HG03095 (cell line): ENCODE data around the gene SLC48A1.

Experiments used
- ATAC-seq: cut with Tn5 transposase; IDR thresholded peaks from one replicate; pipeline ENCODE4 v1.9.1; 2021; ENCODE audit warnings: moderate library complexity; ENCODE audit not compliant: unreplicated experiment

The SLC48A1 gene

DNA sequence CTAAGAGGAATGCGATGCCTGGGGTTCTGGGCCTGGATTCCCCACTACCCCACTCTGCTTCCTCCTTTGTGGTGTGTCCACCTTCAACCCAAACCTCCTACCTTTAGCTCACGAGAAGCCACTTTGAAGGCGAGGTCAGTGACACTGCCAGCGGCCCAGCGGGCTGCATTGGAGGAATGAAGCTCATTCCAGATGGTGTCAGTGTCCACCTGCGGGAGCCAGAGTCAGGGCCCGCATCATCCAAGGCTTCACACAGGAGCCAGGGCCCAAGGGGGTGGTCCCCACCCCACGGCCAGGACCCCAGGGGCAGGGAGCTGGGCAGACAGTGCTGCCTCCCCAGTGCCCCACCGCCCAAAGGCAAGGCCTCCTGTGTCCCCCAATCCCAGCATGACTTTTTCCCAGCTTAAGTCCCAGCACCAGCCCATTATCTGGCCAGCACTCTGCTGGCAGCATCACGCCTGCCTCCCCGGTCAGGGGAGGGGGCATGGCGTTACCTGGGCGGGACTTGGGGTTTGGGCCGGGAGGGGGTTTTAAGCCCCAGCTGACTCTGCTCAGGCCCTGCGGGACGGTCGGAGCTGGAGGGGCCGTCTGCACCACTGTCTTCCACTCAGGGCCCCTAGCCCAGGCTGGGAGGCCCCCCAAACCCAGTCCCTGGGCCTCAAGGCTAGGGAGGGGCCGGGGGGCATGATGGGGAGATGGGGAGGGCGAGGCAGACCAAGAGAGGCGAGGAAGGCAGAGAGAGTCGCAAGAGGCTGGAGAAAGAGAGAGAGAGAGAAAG lies 16.9 kb downstream of the SLC48A1 start:
- no peak for ATAC-seq

DNA sequence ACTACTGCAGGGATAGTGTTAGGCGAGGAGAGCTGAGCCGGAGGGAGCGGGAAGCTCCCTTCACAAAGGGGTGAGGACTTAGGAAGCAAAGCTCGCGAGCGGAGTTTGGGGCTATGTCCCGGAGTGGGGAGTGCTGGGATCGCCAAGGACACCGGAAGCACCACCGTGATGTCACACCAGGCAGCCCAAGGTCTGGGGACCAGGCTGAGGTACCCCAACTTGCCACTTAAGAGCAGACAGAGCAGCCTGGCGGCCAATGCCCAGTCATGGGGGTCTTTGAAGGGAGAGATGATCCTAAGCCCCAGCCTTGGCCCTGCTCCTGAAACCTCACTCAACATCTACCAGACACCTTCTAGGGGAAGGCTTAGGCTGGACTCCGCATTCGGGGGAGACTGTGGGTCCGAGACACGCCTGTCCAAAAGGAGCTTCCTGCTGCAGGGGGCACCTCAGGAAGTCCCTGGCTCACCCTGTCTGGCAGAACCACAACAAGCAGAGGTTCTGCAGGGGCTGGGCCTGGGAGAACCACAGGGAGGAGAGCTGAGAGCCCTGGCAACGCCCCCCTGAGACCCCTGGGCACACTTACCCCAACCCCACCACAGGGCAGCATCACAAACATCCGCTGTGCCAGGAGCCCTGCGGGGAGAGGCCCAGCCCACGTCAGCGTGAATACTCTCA lies 17.8 kb downstream of the SLC48A1 start:
- no peak for ATAC-seq

DNA sequence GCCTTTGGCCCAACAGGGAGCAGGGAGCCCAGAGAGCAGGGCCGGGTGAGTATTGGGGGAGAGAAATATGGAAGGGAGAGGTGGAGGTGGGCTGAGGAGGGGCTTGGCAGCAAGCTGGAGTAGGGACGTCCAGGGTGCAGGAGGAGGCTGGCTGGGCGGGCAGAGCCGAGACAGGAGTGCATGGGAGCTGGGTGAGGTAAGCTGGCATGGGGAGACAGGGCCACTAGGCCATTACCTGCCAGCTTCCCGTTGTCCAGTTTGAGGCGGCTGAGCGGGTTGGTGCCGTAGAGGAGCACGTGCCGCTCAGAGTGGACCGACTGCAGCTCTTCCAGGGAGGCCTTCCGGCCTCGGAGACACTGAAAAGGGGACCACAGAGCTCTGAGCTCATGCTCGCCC lies 18.3 kb downstream of the SLC48A1 start:
- no peak for ATAC-seq

DNA sequence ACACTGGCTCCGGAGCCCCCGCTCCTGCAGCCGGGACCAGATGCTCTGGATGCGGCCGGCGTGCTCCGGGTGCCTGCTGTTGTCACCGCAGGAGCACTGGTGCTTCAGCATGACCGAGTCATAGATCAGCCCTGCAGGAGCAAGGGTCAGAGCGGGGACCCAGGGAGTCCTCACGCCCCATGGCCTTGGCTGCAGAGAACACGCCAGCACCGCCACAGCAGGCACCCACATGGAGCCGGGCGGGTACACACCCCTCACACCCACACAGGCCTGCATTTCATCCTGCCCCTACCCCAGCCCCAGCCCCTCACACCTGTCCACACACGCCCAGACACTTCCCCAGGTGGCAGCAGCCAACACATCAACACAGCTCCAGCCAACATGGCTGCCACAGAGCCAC lies 18.8 kb downstream of the SLC48A1 start:
- ATAC-seq: no peak

DNA sequence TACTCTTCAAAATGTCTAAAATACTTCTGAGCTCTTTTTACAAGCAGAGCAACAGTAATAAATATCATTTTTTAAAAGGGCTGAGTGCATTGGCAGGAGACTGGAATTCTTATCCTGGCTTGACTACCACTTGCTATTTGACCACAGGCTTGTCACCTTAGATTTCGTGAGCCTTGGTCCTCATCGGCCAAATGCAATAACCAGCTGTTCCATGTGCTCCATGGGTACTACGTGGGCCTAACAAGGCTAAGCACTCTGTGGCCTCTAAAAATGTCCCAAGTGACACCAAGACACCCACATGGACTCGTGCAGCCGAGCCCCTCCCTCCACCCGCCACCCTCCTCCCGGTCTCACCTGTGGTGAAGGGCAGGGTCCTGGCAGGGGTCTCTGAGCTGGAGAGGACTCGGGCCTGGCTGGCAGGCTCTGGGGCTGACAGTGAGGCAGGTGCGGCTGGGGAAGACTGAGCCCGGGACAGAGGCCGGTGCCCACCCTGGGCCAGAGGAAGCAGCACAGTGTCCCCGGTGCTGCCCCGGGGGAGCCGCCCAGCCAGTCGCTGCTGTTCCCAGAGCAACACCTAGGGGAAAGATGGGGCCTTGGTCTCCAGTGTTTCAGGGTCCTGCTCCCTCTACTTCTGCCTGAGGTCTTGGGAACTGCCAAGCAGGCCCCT lies 20.1 kb downstream of the SLC48A1 start:
- ATAC-seq: no peak

DNA sequence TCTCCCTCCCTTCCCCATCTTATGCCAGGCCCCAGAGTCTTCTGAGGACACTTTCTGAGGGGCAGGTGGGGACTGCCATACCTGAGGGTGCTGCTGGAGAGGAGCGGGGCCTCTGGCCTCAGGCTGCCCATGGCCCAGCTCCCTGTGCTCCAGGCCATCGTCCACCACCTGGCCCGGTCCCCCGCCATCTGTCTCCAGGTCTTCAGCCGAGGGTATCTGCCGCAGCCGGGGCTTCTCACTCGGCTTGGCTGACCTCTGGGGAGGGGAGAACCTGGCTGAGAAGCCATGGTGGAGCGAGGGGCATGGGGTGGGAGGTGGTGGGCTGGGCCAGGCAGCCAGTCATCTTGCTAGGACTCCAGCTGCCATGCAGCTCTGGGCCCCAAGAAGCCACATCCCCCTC lies 21.6 kb downstream of the SLC48A1 start:
- ATAC-seq: no peak

DNA sequence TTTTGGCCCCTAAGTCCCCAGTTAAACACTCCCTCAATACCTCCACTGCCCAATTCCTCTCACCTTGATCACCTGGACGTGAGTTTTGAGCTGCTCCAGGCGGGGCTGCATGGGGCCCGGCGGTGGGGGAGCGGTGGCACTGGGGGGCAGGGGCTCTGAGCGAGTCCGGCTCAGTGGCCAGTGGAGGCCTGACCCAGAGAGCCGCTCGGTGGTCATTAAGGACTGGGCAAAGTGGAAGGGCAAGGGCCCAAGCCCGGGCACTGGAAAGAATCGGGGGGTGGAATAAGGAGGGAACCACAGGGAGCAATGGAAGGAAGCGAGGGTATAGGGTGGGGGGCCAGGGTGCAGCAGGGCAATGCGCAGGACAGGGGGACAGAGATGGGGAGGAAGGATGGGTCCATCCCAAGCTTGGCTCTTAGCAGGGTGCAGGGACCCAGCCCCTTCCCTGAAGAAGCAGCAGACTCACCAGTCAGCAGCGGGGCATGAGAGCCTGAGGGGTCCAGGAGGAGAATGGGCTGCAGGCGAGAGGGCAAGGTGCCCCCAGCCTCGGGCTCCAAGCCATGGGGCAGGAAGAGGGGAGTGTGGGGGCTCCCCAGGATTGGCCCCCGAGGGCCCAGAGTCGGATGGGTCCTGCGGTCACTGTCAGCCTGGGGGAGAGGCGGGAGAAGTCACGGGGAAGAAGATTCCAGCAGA lies 22.2 kb downstream of the SLC48A1 start:
- ATAC-seq: no peak

DNA sequence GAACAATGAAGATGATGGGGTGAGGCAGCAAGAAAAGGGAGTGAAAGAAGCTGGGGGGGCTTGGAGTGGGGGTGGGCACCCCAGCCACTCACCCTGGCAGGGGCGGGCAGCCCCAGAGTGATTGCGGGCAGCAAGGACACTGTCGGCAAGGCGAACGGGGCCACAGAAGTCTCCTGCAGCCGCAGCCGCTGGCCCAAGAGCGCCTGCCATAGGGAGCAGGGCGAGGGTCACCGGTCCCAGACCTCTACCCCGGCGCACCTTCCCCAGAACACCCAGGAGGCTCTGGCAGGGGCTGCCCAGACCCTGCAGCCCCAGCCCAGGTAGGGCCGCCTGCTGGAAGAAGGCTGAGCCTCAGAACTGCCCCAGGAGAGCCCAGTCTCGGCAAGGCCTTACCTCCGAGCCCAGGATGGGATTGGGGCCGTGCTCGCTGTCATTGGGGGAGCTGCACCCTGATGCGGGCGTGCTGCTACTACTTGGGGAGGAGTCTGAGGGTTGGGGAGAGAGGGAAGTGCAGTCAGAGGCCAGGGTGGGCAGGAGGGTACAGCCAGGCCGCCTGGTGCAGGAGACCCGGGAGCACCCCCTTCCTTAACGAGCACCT lies 22.9 kb downstream of the SLC48A1 start:
- ATAC-seq: no peak

DNA sequence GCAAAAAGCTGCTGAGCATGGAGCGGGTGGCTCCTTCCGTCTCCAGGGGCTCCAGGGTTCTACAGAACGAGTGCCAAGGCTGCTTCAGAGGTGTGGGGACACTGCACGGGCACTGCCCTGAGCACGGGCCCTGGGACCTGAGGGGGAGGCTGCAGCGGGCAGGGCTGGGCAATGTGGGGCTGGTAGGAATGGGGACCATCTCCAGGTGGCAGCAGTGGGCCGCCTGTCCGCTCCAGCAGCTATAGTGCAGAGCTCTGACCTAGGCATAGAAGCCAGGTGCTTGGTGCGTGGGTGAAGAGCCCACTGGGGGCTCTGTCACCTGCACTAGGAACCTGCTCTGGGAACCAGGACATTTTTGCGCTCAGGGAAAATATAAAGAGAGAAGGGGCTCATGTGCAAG lies 24.4 kb downstream of the SLC48A1 start:
- no peak for ATAC-seq

DNA sequence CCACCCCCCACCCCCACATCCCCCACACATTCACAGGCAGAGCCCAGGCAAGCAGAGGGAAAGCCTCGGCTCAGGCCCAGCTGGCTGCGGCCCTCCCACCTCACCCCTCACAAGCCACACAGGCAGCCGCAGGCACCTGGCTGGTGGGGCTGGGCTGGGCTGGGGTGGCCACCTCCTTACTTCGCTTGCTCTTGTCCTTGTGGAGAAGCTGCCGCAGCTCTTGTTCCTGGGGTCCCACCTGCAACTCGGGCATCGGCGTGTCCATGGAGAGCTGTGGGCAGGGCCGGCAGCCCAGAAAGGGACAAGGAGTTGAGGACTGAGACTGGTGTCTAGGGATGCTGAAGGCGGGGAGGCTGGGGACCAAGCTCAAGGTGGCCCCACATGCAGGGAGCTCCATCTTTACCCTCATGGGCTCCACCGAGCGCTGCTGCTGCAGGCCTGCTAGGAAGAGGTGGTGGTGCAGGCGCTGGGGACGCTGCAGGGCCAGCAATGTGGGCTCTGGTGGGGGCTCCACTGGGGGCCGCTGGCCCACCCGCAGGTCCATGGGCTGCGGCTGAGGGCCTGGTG lies 25.4 kb downstream of the SLC48A1 start:
- ATAC-seq: no peak

DNA sequence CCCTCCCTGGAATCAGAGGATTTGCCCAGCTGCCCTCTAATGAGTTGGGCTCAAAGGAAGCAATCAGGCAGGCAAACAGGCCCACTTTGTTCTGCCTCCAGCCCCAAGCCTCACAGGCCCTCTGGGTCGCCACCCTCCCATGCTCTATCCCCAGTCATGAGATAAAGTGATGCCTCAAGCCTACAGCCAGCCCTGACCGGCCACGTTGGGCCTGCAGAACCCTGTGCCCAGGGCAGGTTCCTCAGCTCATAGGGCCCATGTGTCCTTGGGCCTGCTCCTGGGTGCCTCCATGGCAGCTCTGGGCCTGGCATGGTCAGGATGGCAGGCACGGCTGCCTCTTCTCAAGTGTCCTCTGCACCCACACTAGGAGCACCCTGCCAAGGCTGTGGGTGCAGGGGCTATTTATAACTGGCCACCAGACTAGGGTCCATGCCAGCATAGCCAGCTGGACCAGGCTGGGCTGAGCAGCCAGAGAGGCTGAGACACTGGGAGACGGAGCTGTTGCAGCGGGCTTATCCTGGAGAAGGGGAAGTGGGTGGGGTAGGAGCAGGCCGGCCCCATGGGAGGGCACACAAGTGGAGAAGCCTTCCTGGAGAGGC lies 26.4 kb downstream of the SLC48A1 start:
- ATAC-seq: no peak

DNA sequence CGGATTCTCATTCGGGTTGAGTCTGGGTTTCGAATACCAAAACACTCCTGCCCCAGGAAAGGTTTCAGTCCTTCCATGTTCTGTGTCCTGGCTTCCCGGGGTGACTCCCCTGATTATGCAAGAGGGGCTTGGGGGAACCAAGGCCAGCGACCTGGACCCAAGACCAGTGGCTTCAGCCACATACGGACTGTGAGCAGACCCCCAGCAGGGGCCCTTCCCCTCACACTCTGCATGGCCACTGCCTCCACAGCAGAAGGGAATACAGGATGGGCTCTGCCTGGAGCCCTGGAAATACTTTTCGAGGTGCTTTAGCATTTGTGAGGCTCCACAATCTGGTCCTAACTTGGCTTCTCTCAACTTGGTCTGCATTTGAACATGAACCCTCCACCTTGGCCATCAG lies 27.5 kb downstream of the SLC48A1 start:
- no peak for ATAC-seq

DNA sequence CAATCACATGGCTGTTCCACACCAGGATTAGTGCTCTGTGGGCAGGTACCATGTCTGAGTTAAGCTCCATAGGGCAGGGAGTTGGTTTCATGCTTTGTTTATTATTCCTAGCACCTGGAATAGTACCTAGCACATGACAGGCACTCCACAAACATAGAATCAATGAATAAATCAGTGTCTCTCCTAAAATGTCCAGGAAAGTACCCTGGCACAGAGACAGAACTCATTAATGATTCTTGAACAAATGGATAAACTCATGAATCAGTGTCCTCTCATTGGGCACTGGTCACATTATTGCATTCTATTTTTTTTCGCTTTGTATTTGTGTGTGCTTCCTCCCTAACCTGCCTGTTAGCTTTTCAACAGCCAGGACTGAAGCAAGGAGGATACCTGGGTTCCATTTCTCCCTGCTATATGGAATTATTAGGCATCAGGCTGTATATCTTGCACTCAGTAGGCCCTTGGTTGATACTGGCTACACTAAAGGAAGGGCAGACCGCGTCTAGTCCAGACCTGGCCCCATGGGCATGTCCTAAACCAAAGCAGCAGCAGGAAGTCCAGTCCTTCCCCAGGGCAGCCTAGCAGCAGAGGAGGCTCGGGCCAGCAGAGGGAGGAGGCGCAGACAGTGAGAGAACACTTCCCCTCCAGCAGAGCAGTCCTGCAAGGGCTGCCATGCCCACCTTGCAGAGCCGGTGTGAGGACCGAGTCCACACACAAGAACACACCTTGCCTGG lies 28.3 kb downstream of the SLC48A1 start:
- ATAC-seq: no peak

DNA sequence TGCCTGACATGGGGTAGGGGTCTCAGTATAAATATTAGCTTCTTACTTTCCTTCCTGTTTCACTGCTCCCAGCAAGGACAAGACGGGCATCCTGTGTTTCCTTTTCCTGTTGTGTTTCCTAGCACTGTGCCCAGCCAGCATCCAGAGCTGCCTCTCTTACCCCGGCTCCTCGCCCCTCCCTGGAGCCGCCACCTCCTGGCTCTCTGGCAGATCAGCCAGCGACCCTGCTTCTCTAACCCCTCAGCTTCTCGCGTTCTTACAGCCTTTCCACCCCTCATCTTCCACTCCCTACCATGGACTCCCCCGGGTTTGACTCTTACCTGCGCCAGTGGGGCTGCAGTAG lies 28.8 kb downstream of the SLC48A1 start:
- no peak for ATAC-seq

DNA sequence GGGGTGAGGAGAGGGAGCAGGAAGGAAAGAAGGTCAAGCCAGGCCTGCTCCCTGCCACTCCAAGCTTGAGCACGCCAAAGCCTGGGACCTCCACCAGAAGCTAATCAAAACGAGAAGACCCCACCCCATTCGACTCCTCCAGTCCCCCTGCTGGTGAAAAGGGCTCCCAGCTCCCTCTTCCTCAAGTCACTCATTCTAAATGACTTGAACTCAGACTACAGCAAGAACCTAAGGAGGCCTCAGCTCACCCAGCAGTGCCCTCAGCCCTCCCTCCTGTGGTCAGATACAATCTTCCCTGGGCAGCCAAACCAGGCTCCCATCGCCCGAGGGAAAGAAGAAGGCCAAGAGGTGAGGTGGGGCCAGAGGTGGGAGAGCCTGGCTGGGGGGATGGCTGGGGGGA lies 29.3 kb downstream of the SLC48A1 start:
- no peak for ATAC-seq

DNA sequence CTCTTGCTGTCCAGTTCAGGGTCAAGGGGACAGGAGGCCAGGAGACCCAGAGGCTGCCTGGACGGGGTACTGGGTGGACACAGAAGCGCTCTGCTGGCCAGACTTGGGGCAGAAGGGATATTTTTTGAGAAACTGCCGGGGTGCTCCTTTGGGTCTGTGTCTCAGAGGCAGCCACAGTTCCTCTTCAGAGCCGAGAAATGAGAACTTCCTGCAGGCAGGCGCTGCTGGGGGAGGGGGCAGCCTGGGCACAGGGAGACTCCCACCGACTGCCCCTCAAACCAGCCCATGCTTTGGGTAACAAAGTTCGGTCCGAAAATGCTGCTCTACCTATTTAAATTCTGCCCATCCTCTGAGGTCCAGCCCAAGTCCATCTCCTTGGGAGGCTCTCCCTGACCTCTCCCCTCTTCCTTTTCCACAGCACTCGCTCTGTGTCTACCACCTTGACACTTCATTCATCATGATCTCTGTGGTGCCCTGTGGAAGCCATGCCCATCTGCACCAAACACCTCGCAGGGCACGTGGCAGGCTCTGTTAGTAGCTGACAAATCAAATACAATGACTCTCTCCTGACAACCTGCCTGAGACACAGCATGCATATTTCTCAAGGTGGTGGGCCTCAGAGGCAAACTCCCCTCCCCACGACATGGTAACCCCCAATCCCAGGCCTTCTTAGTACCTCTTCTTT lies 30.3 kb downstream of the SLC48A1 start:
- no peak for ATAC-seq

DNA sequence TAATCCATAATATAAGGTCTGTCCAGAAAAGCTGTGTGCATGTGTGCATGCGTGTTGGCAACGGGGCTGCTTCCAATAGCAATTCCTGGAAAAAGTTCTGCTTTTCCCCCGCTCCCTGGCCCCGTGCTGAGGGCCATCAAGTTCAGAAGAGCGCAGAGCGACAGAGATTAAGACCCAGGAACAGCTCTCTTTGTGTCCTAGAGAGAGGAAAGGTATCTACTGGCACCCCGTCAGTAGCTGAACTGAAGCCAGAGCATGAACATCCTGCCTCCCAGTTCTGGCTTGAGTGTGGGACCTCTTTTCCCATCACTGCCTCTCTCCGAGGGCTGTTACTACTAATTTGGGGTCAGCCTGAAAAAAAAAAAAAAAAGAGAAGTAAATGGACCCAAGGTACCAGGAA lies 31.1 kb downstream of the SLC48A1 start:
- ATAC-seq: no peak

DNA sequence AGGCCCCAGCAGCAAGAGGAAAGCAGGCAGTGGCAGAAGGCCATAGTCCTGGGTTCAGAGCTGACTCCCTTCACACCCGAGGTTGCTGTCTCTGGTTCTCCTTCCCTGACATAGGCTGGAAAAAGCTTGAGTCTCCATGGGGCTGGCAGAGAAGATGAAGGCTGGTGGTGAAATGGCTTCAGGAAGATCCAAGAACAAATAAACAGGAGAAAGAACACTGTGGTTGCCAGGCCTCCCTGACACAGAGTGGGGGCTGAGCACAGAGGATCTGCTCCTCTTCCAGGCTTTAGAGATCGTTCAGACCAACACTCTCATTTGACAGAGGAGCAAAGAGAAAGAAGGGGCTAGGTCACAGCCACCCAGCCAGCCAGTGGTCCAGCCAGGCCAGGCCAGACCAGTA lies 32.4 kb downstream of the SLC48A1 start:
- no peak for ATAC-seq

DNA sequence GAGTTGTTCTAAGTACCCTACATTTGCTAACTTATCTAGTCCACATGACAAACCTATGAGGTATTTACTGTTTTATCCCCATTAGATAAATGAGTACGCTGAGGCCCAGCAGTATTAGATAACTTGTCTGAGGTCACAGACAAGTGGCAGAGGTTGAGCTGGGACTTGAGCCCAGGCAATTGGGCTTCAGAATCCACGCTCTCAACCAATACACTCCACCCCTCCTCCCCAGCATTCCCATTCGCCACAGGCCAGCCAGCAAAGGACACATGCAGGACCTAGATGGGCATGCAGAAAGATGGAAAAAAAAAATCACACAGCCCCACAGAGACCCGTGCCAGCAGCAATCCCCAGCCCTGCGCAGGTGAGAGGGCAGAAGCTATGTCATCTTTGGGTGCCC lies 34.3 kb downstream of the SLC48A1 start:
- no peak for ATAC-seq
